B cell (primary cell): ENCODE data around the gene MINDY4B. TPM values are rescaled to one million over a fixed set of nuclear protein-coding genes. Genes with fewer than 3 reads are reported as not detected.

Experiments
- ATAC-seq: fragments of 200-7000 bp; cut with Tn5 transposase; one replicate; pipeline ENCODE4 v1.10.0; 2021; ENCODE audit warnings: low read depth, mild to moderate bottlenecking, moderate number of reproducible peaks, moderate library complexity
- CTCF ChIA-PET: fragments of 350-600 bp; sonication (Branson Sonifier 250); formaldehyde crosslinking; loops from one replicate; lab custom pipeline; 2021; ENCODE audit warnings: antibody characterized with exemption, inconsistent platforms; lab: Charles Lee
- POLR2A ChIA-PET: fragments of 350-600 bp; sonication (Branson Sonifier 250); formaldehyde crosslinking; loops from one replicate; lab custom pipeline; 2021; ENCODE audit warnings: antibody characterized with exemption; lab: Charles Lee
- DNase-seq: peaks from one replicate; pipeline ENCODE4 v3.0.0; 2013
- H2AFZ ChIP-seq: 2 replicates; pipeline ENCODE4 v1.6.1; 2012; ENCODE audit warnings: mild to moderate bottlenecking, low read depth, low read length; ENCODE audit not compliant: insufficient read depth, poor library complexity, severe bottlenecking
- H3K27ac ChIP-seq, 2 donors: 1 replicate in 1 of 2; 2 replicates in 1 of 2; pipeline ENCODE4 v1.5.1; 2012 to 2013; ENCODE audit warnings: low read length in 2 of 2, mild to moderate bottlenecking in 2 of 2, moderate library complexity in 1 of 2
- H3K27me3 ChIP-seq, 4 experiments: fragments of 200-600 bp in 1 of 4; sonication (generic) in 1 of 4; replicated peaks in 1 of 4; 1 replicate in 2 of 4; 2 replicates in 2 of 4; pipeline versions ENCODE4 v1.6.1 to v1.7.0; 2013 to 2016; ENCODE audit warnings: low read length in 3 of 4, mild to moderate bottlenecking in 2 of 4, mixed read lengths in 1 of 4, moderate library complexity in 1 of 4; ENCODE audit not compliant: insufficient read depth in 4 of 4, control insufficient read depth in 3 of 4; ENCODE audit errors: control extremely low read depth in 1 of 4
- H3K36me3 ChIP-seq, 2 experiments: replicated peaks in 1 of 2; 1 replicate in 1 of 2; 2 replicates in 1 of 2; pipeline versions ENCODE4 v1.6.1 to v1.7.1; 2013; ENCODE audit warnings: low read length in 1 of 2; ENCODE audit not compliant: insufficient read depth in 2 of 2, control insufficient read depth in 1 of 2; ENCODE audit errors: control extremely low read depth in 1 of 2, extremely low read depth in 1 of 2
- H3K4me1 ChIP-seq, 2 donors: fragments of 200-600 bp in 1 of 2; sonication (generic) in 1 of 2; 1 replicate in 1 of 2; 2 replicates in 1 of 2; pipeline versions ENCODE4 v1.5.1 to v1.6.1; 2013 to 2017; ENCODE audit warnings: low read length in 2 of 2; ENCODE audit not compliant: control insufficient read depth in 2 of 2, insufficient read depth in 2 of 2
- H3K4me2 ChIP-seq: replicated peaks from 2 replicates; pipeline ENCODE3; 2012; ENCODE audit warnings: mild to moderate bottlenecking, low read depth, low read length; ENCODE audit not compliant: poor library complexity, severe bottlenecking
- H3K4me3 ChIP-seq, 5 experiments: fragments of 200-600 bp in 1 of 5; sonication (generic) in 1 of 5; 1 replicate in 3 of 5; 2 replicates in 2 of 5; pipeline versions ENCODE4 v1.5.1 to v1.7.0; 2011 to 2016; ENCODE audit warnings: low read length in 4 of 5, mild to moderate bottlenecking in 4 of 5, low read depth in 2 of 5, control low read depth in 1 of 5, moderate library complexity in 1 of 5; ENCODE audit not compliant: insufficient read depth in 1 of 5; ENCODE audit errors: control extremely low read depth in 1 of 5, extremely low read depth in 1 of 5
- H3K79me2 ChIP-seq: fragments of 200-600 bp; sonication (generic); one replicate; pipeline ENCODE4 v1.6.0; 2016; ENCODE audit warnings: low read length; ENCODE audit not compliant: control insufficient read depth, insufficient read depth
- H3K9ac ChIP-seq: fragments of 200-600 bp; sonication (generic); 2 replicates; pipeline ENCODE4 v1.6.1; 2017; ENCODE audit warnings: mild to moderate bottlenecking, low read length, moderate library complexity
- H3K9me3 ChIP-seq, 3 donors: one replicate each; pipeline versions ENCODE4 v1.6.1 to v1.7.1; 2013; ENCODE audit warnings: low read length in 2 of 3; ENCODE audit not compliant: control insufficient read depth in 2 of 3, insufficient read depth in 1 of 3; ENCODE audit errors: control extremely low read depth in 1 of 3
- H4K20me1 ChIP-seq: 2 replicates; pipeline ENCODE4 v1.6.0; 2012; ENCODE audit warnings: mild to moderate bottlenecking, low read length; ENCODE audit not compliant: insufficient read depth, control insufficient read depth, poor library complexity, severe bottlenecking
- H3K27ac Mint-ChIP-seq: one replicate; pipeline ENCODE4 v1.8.0; 2021; ENCODE audit warnings: mixed read lengths
- H3K27me3 Mint-ChIP-seq: one replicate; pipeline ENCODE4 v1.8.0; 2021; ENCODE audit warnings: mixed read lengths
- H3K4me1 Mint-ChIP-seq: one replicate; pipeline ENCODE4 v1.8.0; 2021; ENCODE audit warnings: mixed read lengths
- H3K4me3 Mint-ChIP-seq: one replicate; pipeline ENCODE4 v1.8.0; 2021; ENCODE audit warnings: mixed read lengths
- H3K9me3 Mint-ChIP-seq: one replicate; pipeline ENCODE4 v1.8.0; 2022; ENCODE audit warnings: mixed read lengths; ENCODE audit not compliant: insufficient read depth
- CTCF ChIP-seq: fragments of 200-600 bp; IDR thresholded peaks from one replicate; pipeline ENCODE4 v1.8.0; 2022; ENCODE audit warnings: antibody characterized with exemption, mild to moderate bottlenecking
- EZH2 ChIP-seq: IDR thresholded peaks from 2 replicates; pipeline ENCODE4 v1.6.1; 2012; ENCODE audit warnings: borderline replicate concordance, low read depth, mild to moderate bottlenecking, moderate library complexity, low read length; ENCODE audit not compliant: insufficient read depth, poor library complexity, severe bottlenecking
- whole genome bisulfite sequencing: methylation state at CpG from one replicate; pipeline ENCODE4 v1.1.5; 2013; ENCODE audit warnings: missing lambda C conversion rate; ENCODE audit not compliant: insufficient coverage; 5-methylcytosine and 5-hydroxymethylcytosine counted together
- intact Hi-C: fragments of 100-400 bp; cut with micrococcal nuclease; formaldehyde crosslinking; loops from one replicate; pipeline ENCODE4 v1.10.0; 2022
- polyA plus RNA-seq: library from polyadenylated mRNA; depleted of rRNA; stranded (reverse); fragments of >200 nt; gene quantifications from 2 replicates; pipeline ENCODE4 v1.2.3, GENCODE V29; 2012
- total RNA-seq, 2 donors: library from RNA; stranded (reverse); fragments of 120-200 nt in 1 of 2; gene quantifications; 1 replicate in 1 of 2; 2 replicates in 1 of 2; pipeline versions ENCODE4 v1.2.3 to v1.2.4, GENCODE V29; 2013 to 2022

Gene MINDY4B
- total and polyA plus RNA-seq, 2 donors (not counting 1 experiment from before 2014, with no cell fraction given) = not detected

DNA sequence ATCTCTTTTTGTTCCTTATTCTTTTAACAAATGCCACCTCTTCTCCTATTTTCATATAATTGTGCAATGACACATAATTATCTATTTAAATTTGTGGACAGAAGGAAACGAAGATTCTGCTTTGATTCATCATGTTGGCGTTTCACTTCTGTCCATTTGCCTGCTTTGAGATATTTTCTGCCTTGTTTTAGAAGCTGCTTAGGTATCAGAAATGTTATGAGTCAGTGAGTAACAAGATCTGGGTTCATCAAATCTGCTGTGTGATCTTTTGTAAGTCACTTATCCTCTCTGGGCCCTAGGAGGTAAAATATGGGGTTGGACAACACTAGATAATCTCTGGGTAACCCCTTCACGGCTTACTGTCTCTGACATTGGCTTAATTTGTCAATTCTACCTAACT is 7.3 kb upstream of the MINDY4B start:
- POLR2A ChIA-PET = no interaction called here
- 78% methylated on average over 2 of the region's 3 CpGs for WGBS
- peaks cover 30% of the 10 kb centered on the region for H3K27me3 Mint-ChIP-seq

DNA sequence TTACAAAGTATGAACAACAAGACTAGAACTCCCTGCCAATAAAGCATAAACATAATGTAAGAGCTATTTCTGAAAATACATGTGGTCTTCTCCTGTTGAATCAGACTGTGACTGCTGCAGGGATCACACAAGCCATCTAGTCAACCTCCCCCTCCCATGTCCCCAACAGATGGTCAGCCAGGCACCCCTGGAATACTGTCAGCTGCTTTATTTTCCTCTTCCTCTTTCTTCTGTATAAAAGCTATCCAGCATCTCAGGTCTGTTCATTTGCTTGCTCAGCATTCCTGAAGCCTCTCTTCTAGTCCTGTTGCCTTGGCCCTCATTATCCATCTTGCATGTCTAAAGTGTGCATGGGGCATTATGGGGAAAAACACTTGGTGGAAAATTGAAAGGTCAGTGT is 6.5 kb upstream of the MINDY4B start:
- intact Hi-C loops = no loop called here
- ChIA-PET POLR2A (no interaction called here), CTCF (interaction anchor here (1.3 kb wide), 1 partner anchor 15 kb away, joined by 3 read pairs; no protein-coding TSS in a partner anchor)
- Histone ChIP-seq H3K27me3 (peaks cover 0 to 3% (median 0%) of the 10 kb centered on the region in 4 experiments), H3K79me2 (no peaks in the 10 kb centered on the region), H3K4me2 (no peak overlapping the region), H4K20me1 (no peaks in the 10 kb centered on the region), H3K27ac (no peak overlapping the region), H3K9ac (no peak overlapping the region), H3K4me1 (no peaks in the 10 kb centered on the region), H3K9me3 (no peaks in the 10 kb centered on the region), H3K36me3 (no peaks in the 10 kb centered on the region), H2AFZ (no peak overlapping the region), H3K4me3 (no peak overlapping the region)
- no peak for ATAC-seq
- H3K27me3 Mint-ChIP-seq = peaks cover 33% of the 10 kb centered on the region
- H3K4me3 Mint-ChIP-seq = no peak overlapping the region
- H3K4me1 Mint-ChIP-seq = no peaks in the 10 kb centered on the region
- DNase-seq = no peak
- H3K27ac Mint-ChIP-seq = no peak overlapping the region
- no peaks in the 10 kb centered on the region for H3K9me3 Mint-ChIP-seq
- no peak for TF ChIP-seq EZH2
- TF ChIP-seq CTCF = no peak

More for the DNA sequence above, 7.3 kb upstream of the MINDY4B start:
- Histone ChIP-seq H3K36me3 (no peaks in the 10 kb centered on the region), H3K27ac (no peak overlapping the region), H4K20me1 (no peaks in the 10 kb centered on the region), H2AFZ (no peak overlapping the region), H3K4me2 (no peak overlapping the region), H3K4me3 (no peak overlapping the region), H3K4me1 (no peaks in the 10 kb centered on the region), H3K27me3 (no peaks in the 10 kb centered on the region), H3K79me2 (no peaks in the 10 kb centered on the region), H3K9ac (no peak overlapping the region), H3K9me3 (no peaks in the 10 kb centered on the region)
- no peak overlapping the region for H3K4me3 Mint-ChIP-seq
- intact Hi-C loops = no loop called here
- no peak for ATAC-seq
- CTCF ChIA-PET = interaction anchor here (1.3 kb wide), 1 partner anchor 14 kb away, joined by 3 read pairs; no protein-coding TSS in a partner anchor
- DNase-seq = no peak
- no peaks in the 10 kb centered on the region for H3K9me3 Mint-ChIP-seq
- TF ChIP-seq CTCF (no peak), EZH2 (no peak)
- no peaks in the 10 kb centered on the region for H3K4me1 Mint-ChIP-seq
- no peak overlapping the region for H3K27ac Mint-ChIP-seq
